GM23338 (cell line): Measurements from ENCODE around the gene TTC6. TPM values are rescaled to one million over a fixed set of nuclear protein-coding genes. Genes with fewer than 3 reads are reported as not detected.

Experiments
- ATAC-seq: fragments of 200-7000 bp; cut with Tn5 transposase; 3 replicates; pipeline ENCODE4 v1.9.1; 2020
- DNase-seq: peaks from one replicate; pipeline ENCODE4 v3.0.0-alpha.2; 2015; ENCODE audit warnings: low spot score
- H2AFZ ChIP-seq: fragments of 200-600 bp; sonication (generic); 2 replicates; pipeline ENCODE4 v1.8.0; 2016; ENCODE audit warnings: antibody characterized with exemption, mild to moderate bottlenecking, moderate library complexity
- H3F3A ChIP-seq: fragments of 200-600 bp; sonication (generic); replicated peaks from 2 replicates; pipeline ENCODE4 v1.8.0; 2017; ENCODE audit warnings: antibody characterized with exemption, mixed run types, low read depth
- H3K27ac ChIP-seq: fragments of 200-600 bp; sonication (generic); 2 replicates; pipeline ENCODE4 v1.6.1; 2016; ENCODE audit warnings: low read depth
- H3K27me3 ChIP-seq: fragments of 200-600 bp; sonication (generic); 2 replicates; pipeline ENCODE4 v1.8.0; 2016; ENCODE audit warnings: mild to moderate bottlenecking, mixed run types, moderate library complexity; ENCODE audit not compliant: insufficient read depth
- H3K36me3 ChIP-seq: fragments of 200-600 bp; sonication (generic); 2 replicates; pipeline ENCODE4 v1.8.0; 2016; ENCODE audit warnings: mild to moderate bottlenecking; ENCODE audit not compliant: insufficient read depth
- H3K4me1 ChIP-seq: fragments of 200-600 bp; sonication (generic); 2 replicates; pipeline ENCODE4 v1.8.0; 2016; ENCODE audit warnings: mild to moderate bottlenecking, moderate library complexity; ENCODE audit not compliant: insufficient read depth
- H3K4me2 ChIP-seq: fragments of 200-600 bp; sonication (generic); 2 replicates; pipeline ENCODE4 v1.7.1; 2017; ENCODE audit warnings: mixed run types
- H3K4me3 ChIP-seq: fragments of 200-600 bp; sonication (generic); 2 replicates; pipeline ENCODE4 v1.6.1; 2016; ENCODE audit warnings: mixed run types
- H3K79me2 ChIP-seq: fragments of 200-600 bp; sonication (generic); replicated peaks from 2 replicates; pipeline ENCODE4 v1.8.0; 2017; ENCODE audit warnings: mild to moderate bottlenecking; ENCODE audit not compliant: insufficient read depth
- H3K9me2 ChIP-seq: fragments of 200-600 bp; sonication (generic); 2 replicates; pipeline ENCODE4 v1.8.0; 2017; ENCODE audit not compliant: insufficient read depth
- H4K20me1 ChIP-seq: fragments of 200-600 bp; sonication (generic); replicated peaks from 2 replicates; pipeline ENCODE4 v1.8.0; 2017; ENCODE audit warnings: mild to moderate bottlenecking; ENCODE audit not compliant: insufficient read depth
- H3K27ac Mint-ChIP-seq: 2 replicates; pipeline ENCODE4 v1.8.0; 2020; ENCODE audit warnings: inconsistent platforms, mild to moderate bottlenecking, moderate library complexity, mixed read lengths
- H3K27me3 Mint-ChIP-seq: 3 replicates; pipeline ENCODE4 v1.8.0; 2022; ENCODE audit warnings: low read depth, mild to moderate bottlenecking, moderate library complexity, mixed read lengths, inconsistent platforms; ENCODE audit not compliant: insufficient read depth, poor library complexity
- H3K36me3 Mint-ChIP-seq: 3 replicates; pipeline ENCODE4 v1.8.0; 2021; ENCODE audit warnings: low read depth, mild to moderate bottlenecking, inconsistent platforms, moderate library complexity, mixed read lengths
- H3K4me1 Mint-ChIP-seq: 3 replicates; pipeline ENCODE4 v1.8.0; 2020; ENCODE audit warnings: mild to moderate bottlenecking, inconsistent platforms, mixed read lengths
- H3K4me3 Mint-ChIP-seq: 3 replicates; pipeline ENCODE4 v1.8.0; 2021; ENCODE audit warnings: moderate library complexity, mild to moderate bottlenecking, inconsistent platforms, mixed read lengths
- H3K9me3 Mint-ChIP-seq: 3 replicates; pipeline ENCODE4 v1.8.0; 2020; ENCODE audit warnings: moderate library complexity, mild to moderate bottlenecking, inconsistent platforms, mixed read lengths
- CTCF ChIP-seq, 2 experiments: fragments of 200-600 bp in 1 of 2; sonication (generic) in 1 of 2; conservative IDR thresholded peaks; 2 replicates each; pipeline versions ENCODE4 v1.5.1 to v1.6.1; 2016 to 2017; ENCODE audit warnings: antibody characterized with exemption in 2 of 2, low read depth in 2 of 2, mild to moderate bottlenecking in 2 of 2, moderate library complexity in 1 of 2
- EZH2 ChIP-seq: fragments of 200-600 bp; sonication (generic); IDR thresholded peaks from one replicate; pipeline ENCODE4 v1.8.0; 2017; ENCODE audit warnings: antibody characterized with exemption, mild to moderate bottlenecking, low read depth; ENCODE audit not compliant: unreplicated experiment
- EZH2phosphoT487 ChIP-seq: fragments of 200-600 bp; sonication (generic); IDR thresholded peaks from one replicate; pipeline ENCODE4 v1.8.1; 2018; ENCODE audit warnings: antibody characterized with exemption; ENCODE audit not compliant: unreplicated experiment
- REST ChIP-seq: IDR thresholded peaks from one replicate; pipeline ENCODE4 v1.6.1; 2018; ENCODE audit warnings: antibody characterized with exemption; ENCODE audit not compliant: unreplicated experiment
- STAT1 ChIP-seq: IDR thresholded peaks from one replicate; pipeline ENCODE4 v1.6.1; 2016; ENCODE audit warnings: antibody characterized with exemption; ENCODE audit not compliant: unreplicated experiment
- ZNF114 ChIP-seq: fragments of 250-450 bp; sonication (Bioruptor Pico); IDR thresholded peaks from 2 replicates; pipeline ENCODE4 v1.5.0; 2020; ENCODE audit warnings: mild to moderate bottlenecking, moderate library complexity
- ZNF331 ChIP-seq: fragments of 250-450 bp; sonication (Bioruptor Pico); IDR thresholded peaks from 2 replicates; pipeline ENCODE4 v1.5.0; 2020; ENCODE audit warnings: low read depth, mild to moderate bottlenecking, moderate library complexity
- polyA plus RNA-seq: library from polyadenylated mRNA; unstranded; fragments of >200 nt; fragmentation: Nextera tagmentation; extraction: Ambion mirVana; gene quantifications from 2 replicates; pipeline ENCODE4 v1.2.1, GENCODE V29; 2016
- total RNA-seq: library from RNA; depleted of rRNA; stranded (reverse); fragments of >200 nt; shearing (Covaris generic); gene quantifications from 2 replicates; pipeline ENCODE4 v1.2.3, GENCODE V29; 2014

TTC6 gene
- total and polyA plus RNA-seq, 2 experiments from 2014 or later: 0.31 TPM; not detected in 1

GRCh38 chr14:37592482-37593408 lies 2.7 kb upstream of the TTC6 start:
- Histone ChIP-seq H2AFZ (0 out of 2 replicates have a peak overlapping the region, but pooled peaks have one; percentile 69), H3F3A (peaks cover 19% of the 10 kb centered on the region), H4K20me1 (peaks cover 40% of the 10 kb centered on the region), H3K27ac (no peak overlapping the region), H3K4me3 (peak overlapping the region; percentile 49; the same call in 1 of the 2 replicates), H3K9me2 (no peaks in the 10 kb centered on the region), H3K79me2 (no peaks in the 10 kb centered on the region), H3K4me2 (peak overlapping the region; percentile 80), H3K36me3 (no peaks in the 10 kb centered on the region), H3K27me3 (peaks cover 99% of the 10 kb centered on the region), H3K4me1 (peaks cover 52% of the 10 kb centered on the region)
- peak overlapping the region; percentile 53 for H3K4me3 Mint-ChIP-seq
- no peak for TF ChIP-seq STAT1
- TF ChIP-seq EZH2phosphoT487: peak; percentile 25
- peak; percentile 77 for TF ChIP-seq EZH2
- ATAC-seq: peak; percentile 1; the same call in 2 of the 3 replicates
- peaks cover 50% of the 10 kb centered on the region for H3K4me1 Mint-ChIP-seq
- peaks cover 90% of the 10 kb centered on the region for H3K27me3 Mint-ChIP-seq
- no peaks in the 10 kb centered on the region; the same call in 2 of the 3 replicates for H3K9me3 Mint-ChIP-seq
- peak; percentile 35 for DNase-seq
- H3K36me3 Mint-ChIP-seq: no peaks in the 10 kb centered on the region; the same call in 2 of the 3 replicates
- H3K27ac Mint-ChIP-seq: no peak overlapping the region

GRCh38 chr14:37593511-37594237 lies 1.8 kb upstream of the TTC6 start:
- peaks cover 17% of the 10 kb centered on the region for H3F3A ChIP-seq
- no peak overlapping the region for H3K27ac Mint-ChIP-seq
- H3K4me1 ChIP-seq: peaks cover 52% of the 10 kb centered on the region
- peaks cover 99% of the 10 kb centered on the region for H3K27me3 ChIP-seq
- no peaks in the 10 kb centered on the region; the same call in 2 of the 3 replicates for H3K9me3 Mint-ChIP-seq
- H3K4me3 ChIP-seq: 0 out of 2 replicates have a peak overlapping the region, but pooled peaks have one; percentile 50
- peaks cover 49% of the 10 kb centered on the region for H3K4me1 Mint-ChIP-seq
- TF ChIP-seq EZH2: peak; percentile 11
- no peak for TF ChIP-seq ZNF331 (CRISPR knock-in tag)
- no peaks in the 10 kb centered on the region; the same call in 2 of the 3 replicates for H3K36me3 Mint-ChIP-seq
- H3K4me2 ChIP-seq: 0 out of 2 replicates have a peak overlapping the region, but pooled peaks have one; percentile 76
- H3K79me2 ChIP-seq: no peaks in the 10 kb centered on the region
- no peaks in the 10 kb centered on the region for H3K36me3 ChIP-seq
- H3K9me2 ChIP-seq: no peaks in the 10 kb centered on the region
- H3K4me3 Mint-ChIP-seq: peak overlapping the region; percentile 76
- H4K20me1 ChIP-seq: peaks cover 40% of the 10 kb centered on the region
- ATAC-seq (no peak), DNase-seq (no peak)
- no peak overlapping the region for H3K27ac ChIP-seq
- no peak overlapping the region for H2AFZ ChIP-seq
- H3K27me3 Mint-ChIP-seq: peaks cover 90% of the 10 kb centered on the region

- Histone ChIP-seq H3K9me2 (no peaks in the 10 kb centered on the region), H2AFZ (no peak overlapping the region), H3K79me2 (no peaks in the 10 kb centered on the region), H3K36me3 (no peaks in the 10 kb centered on the region), H3F3A (peaks cover 22% of the 10 kb centered on the region), H4K20me1 (peaks cover 36% of the 10 kb centered on the region), H3K4me2 (peak overlapping the region; percentile 76), H3K4me1 (peaks cover 52% of the 10 kb centered on the region), H3K27ac (no peak overlapping the region), H3K4me3 (peak overlapping the region; percentile 50), H3K27me3 (peaks cover 99% of the 10 kb centered on the region)
- peaks cover 90% of the 10 kb centered on the region for H3K27me3 Mint-ChIP-seq
- peaks cover 49% of the 10 kb centered on the region for H3K4me1 Mint-ChIP-seq
- peak; percentile 1; the same call in 1 of the 3 replicates for ATAC-seq
- H3K36me3 Mint-ChIP-seq: no peaks in the 10 kb centered on the region; the same call in 2 of the 3 replicates
- peak; percentile 89 for DNase-seq
- no peak overlapping the region for H3K27ac Mint-ChIP-seq
- no peaks in the 10 kb centered on the region; the same call in 2 of the 3 replicates for H3K9me3 Mint-ChIP-seq
- H3K4me3 Mint-ChIP-seq: peak overlapping the region; percentile 76
- TF ChIP-seq CTCF (conservative IDR thresholded peaks at IDR 0.05; ENCODE audit: low read depth in 2 of 2) (peak; percentile 74 to 95), EZH2 (peak; percentile 72), ZNF114 (CRISPR knock-in tag) (no peak), EZH2phosphoT487 (peak; percentile 44), REST (no peak)
These were observed 1.0 kb upstream of the TTC6 start for GRCh38 chr14:37594238-37594970.
